Esophagus (tissue), 2 donors: ENCODE results near the gene FOXP4. TPM values are rescaled to one million over a fixed set of nuclear protein-coding genes. Genes with fewer than 3 reads are reported as not detected.

Experiments
- H3K27ac ChIP-seq, 2 donors: one replicate each; pipeline ENCODE4 v1.5.1; 2013; ENCODE audit warnings: low read depth in 2 of 2, mild to moderate bottlenecking in 2 of 2, inconsistent platforms in 1 of 2, low read length in 1 of 2, moderate library complexity in 1 of 2
- H3K27me3 ChIP-seq, 2 donors: one replicate each; pipeline ENCODE4 v1.6.1; 2013; ENCODE audit warnings: low read length in 2 of 2, control low read depth in 1 of 2, mild to moderate bottlenecking in 1 of 2; ENCODE audit not compliant: insufficient read depth in 2 of 2, control insufficient read depth in 1 of 2
- H3K36me3 ChIP-seq, 2 donors: one replicate each; pipeline ENCODE4 v1.6.1; 2013; ENCODE audit warnings: low read length in 1 of 2; ENCODE audit not compliant: control insufficient read depth in 2 of 2, insufficient read depth in 2 of 2
- H3K4me1 ChIP-seq, 2 donors: one replicate each; pipeline ENCODE4 v1.6.1; 2013; ENCODE audit warnings: low read length in 1 of 2; ENCODE audit not compliant: control insufficient read depth in 2 of 2, insufficient read depth in 2 of 2
- H3K4me3 ChIP-seq, 2 donors: one replicate each; pipeline ENCODE4 v1.5.1; 2013; ENCODE audit warnings: low read length in 2 of 2, mild to moderate bottlenecking in 2 of 2, low read depth in 1 of 2, moderate library complexity in 1 of 2
- H3K9me3 ChIP-seq, 2 donors: one replicate each; pipeline ENCODE4 v1.6.1; 2013; ENCODE audit warnings: mild to moderate bottlenecking in 2 of 2, low read depth in 1 of 2, low read length in 1 of 2, moderate library complexity in 1 of 2; ENCODE audit not compliant: control insufficient read depth in 2 of 2, insufficient read depth in 1 of 2
- WGBS, 2 donors: extraction: QIAGEN DNeasy Blood & Tissue Kit; methylation state at CpG; one replicate each; pipeline ENCODE4 v1.1.7; 2013; 5-methylcytosine and 5-hydroxymethylcytosine counted together
- polyA plus RNA-seq, 2 donors: library from polyadenylated mRNA; stranded (reverse); fragments of 200-250 nt; gene quantifications; one replicate each; pipeline ENCODE4 v1.2.3, GENCODE V29; 2013
- donor health status: healthy with polysubstance abuse.
- donor health status: Bipolar disorder and iron deficiency.

Gene FOXP4
- polyA plus RNA-seq, 2 donors: 6.6 to 8.4 TPM

DNA sequence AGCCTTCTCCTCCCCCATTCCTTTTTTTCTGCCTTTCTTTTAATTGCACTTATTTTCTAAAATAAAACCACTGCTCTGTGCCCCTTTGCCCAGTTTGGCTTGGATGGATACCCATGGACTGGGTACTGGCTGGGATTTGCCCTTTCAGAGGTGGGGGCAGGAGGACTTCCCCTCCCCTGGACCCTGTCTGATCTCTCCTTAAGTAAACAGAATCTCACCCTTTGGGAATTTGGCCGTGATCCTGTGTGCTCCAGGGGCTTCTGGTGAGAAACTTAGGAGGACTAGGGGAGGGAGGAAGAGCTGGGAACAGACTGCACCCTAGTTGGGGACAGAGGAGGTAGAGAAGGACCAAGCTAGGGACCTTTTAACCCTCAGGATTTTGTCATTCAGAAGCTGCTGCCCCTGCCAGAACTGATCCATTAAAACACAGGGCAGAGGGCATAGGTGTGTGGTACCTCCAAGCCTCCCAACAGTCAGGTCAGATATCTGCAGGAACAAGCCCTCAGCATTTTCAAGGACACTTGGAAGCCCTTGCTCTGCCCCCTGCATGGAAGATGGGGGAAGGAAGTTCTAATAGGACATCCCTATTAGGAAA, 7.3 kb downstream of the FOXP4 start:
- no peaks in the 10 kb centered on the region for H3K27me3 ChIP-seq
- 50 to 56% methylated on average over 1 of the region's 1 CpG for WGBS, 2 donors

DNA sequence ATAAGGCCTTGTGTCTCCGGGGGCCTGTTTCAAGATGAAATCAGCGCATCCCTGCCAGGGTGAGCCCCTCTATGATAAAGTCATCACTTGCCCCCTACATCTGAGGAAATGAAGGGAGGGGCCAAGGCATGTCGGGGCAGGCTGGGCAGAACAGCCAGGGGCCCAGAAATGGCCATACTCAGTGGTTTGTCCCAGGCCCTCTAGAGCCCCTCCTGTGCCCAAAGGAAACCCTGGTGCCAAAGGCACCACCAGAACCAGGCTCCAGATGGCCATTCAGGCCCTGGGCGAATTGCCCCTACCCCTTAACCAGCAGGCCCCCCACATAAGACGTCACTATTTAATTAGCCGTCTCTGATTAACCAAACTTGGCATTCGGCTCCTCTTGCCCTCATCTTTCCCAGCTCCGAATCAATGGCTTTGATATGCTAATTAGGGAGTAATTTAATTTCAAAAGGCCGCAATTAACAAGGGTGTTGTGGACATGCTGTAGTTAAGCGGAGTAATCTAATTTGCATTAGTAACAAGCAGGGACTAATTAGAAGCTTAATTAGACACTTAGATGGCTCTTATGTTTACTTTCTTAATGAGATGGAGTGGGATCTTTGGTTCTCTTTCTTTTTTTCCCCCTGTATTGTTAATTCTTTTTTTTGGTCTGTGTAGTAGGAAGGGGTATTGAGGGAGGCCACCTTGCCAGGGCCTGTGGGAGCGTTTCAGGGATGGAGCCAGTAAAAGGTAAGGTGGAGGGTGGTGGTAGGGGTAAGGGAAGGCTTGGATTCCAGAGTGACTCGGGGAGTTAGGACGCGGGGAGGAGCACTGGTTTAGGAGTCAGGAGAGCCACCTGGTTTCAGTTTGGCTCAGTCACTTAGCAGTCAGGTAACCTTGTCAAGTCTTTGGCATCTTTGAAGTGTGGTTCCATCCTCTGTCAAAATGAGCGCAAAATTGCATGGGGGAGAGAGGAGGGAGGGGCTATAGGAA, 9.4 kb downstream of the FOXP4 start:
- Histone ChIP-seq H3K4me1 (peaks cover 0 to 4% of the 10 kb centered on the region in 2 donors), H3K4me3 (no peak overlapping the region), H3K27ac (no peak overlapping the region), H3K36me3 (peaks cover 0 to 6% of the 10 kb centered on the region in 2 donors), H3K27me3 (no peaks in the 10 kb centered on the region), H3K9me3 (no peaks in the 10 kb centered on the region)
- 87 to 92% methylated on average over 15 of the region's 15 CpGs for WGBS, 2 donors

More for the DNA sequence above, 7.3 kb downstream of the FOXP4 start:
- H3K36me3 ChIP-seq: peaks cover 0 to 6% of the 10 kb centered on the region in 2 donors
- H3K4me1 ChIP-seq: peaks cover 0 to 9% of the 10 kb centered on the region in 2 donors
- no peak overlapping the region for H3K27ac ChIP-seq
- H3K9me3 ChIP-seq: no peaks in the 10 kb centered on the region
- H3K4me3 ChIP-seq: no peak overlapping the region

DNA sequence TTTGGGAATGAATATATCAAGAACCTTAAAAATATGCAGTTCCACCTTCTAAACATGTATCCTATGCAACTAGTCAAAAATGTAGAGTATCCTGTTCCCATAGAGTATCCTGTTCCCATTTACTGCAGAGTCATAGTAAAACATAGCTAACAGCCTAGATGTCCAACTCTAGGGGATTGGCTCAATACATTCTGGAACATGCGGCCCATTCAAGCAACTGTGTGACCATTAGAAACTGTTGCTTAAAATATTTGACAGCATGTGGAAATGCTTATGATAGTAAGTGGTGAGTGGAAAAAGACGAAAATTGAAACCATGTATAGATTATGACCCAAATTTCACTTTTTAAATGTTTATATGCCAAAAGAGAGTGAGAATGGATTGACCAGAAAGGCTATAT, 11.2 kb downstream of the FOXP4 start:
- WGBS, 2 donors: 93 to 95% methylated on average over 2 of the region's 2 CpGs
- no peaks in the 10 kb centered on the region for H3K36me3 ChIP-seq

DNA sequence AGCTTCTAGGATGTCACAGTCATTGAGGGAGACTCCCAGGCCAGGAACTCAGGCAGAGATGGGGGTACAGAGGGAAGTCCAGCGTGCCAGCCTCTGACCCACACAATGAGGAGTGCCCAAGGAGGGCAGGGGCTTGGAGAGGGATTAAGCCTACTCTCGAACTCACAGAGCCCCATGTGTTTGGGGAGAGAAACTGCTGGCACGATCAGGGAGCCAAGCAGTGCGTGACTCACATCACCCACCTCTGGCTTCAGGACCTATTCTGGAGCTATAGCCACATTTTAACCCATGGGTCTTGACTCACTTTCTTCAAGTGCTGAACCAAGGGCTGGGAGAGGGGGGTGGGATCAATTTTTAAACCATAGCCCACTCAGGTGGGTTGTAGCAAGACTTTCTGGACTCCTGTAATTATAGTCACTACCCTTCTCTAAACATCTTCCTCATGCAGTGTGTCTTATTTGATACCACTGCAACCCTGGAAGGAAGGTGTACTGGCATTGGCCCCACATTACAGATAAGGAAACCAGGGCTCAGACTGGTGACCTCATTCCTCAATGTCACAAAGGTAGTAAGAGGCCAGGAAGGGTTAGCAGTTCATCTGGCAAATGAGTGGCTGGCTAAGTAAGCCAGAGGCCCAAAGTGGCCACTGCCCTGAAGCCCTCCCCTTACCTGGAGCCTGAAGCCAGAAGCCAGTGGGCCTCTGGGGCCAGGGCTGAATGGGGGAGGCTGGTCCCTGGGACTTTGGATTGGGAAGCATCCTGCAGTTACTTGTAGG, 12.0 kb downstream of the FOXP4 start:
- no peaks in the 10 kb centered on the region for H3K4me1 ChIP-seq
- H3K4me3 ChIP-seq: no peak overlapping the region
- H3K9me3 ChIP-seq: no peaks in the 10 kb centered on the region
- H3K27me3 ChIP-seq: no peaks in the 10 kb centered on the region
- H3K27ac ChIP-seq: no peak overlapping the region
- WGBS, 2 donors: 83 to 90% methylated on average over 4 of the region's 4 CpGs
- no peaks in the 10 kb centered on the region for H3K36me3 ChIP-seq

More for the DNA sequence above, 11.2 kb downstream of the FOXP4 start:
- no peak overlapping the region for H3K4me3 ChIP-seq
- H3K9me3 ChIP-seq: no peaks in the 10 kb centered on the region
- no peaks in the 10 kb centered on the region for H3K4me1 ChIP-seq
- H3K27ac ChIP-seq: no peak overlapping the region
- no peaks in the 10 kb centered on the region for H3K27me3 ChIP-seq

DNA sequence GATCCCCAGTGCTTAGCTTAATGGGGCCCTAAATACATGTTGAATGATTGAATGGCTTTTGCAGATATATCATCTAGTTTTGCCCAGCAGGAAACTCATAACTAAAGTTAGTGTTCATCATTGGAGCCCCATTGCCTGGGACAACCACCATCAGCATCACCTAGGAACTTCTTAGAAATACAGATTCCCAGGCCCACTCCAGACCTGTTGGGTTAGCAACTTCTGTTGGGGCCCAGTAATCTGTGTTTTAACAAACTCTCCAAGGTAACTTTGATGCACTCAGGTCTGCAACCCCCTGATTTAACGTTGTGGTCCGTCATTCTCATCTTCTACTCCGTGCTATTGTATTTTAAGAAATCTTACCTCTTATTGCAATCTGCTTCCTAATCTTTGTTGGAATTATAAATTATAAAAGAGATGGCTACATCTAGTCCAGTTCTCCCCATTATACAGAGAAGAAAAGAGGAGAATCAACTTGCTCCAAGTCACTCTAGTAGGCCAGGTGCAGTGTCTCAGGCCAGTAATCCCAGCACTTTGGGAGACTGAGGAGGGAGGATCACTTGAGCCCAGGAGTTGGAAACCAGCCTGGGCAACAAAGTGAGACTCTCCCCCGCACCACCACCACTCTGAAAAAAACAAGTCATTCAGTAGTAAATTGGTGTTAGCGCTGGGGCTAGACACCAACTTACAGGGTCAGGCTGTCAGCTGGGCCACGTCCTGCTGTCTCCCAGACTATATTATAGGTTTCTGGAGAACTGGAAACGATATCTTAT, 13.7 kb downstream of the FOXP4 start:
- WGBS, 2 donors: 64 to 73% methylated on average over 7 of the region's 7 CpGs
- H3K27me3 ChIP-seq: no peaks in the 10 kb centered on the region
- H3K4me3 ChIP-seq: peak overlapping the region in 1 of 2 donors; percentile 33
- H3K9me3 ChIP-seq: no peaks in the 10 kb centered on the region
- no peaks in the 10 kb centered on the region for H3K36me3 ChIP-seq
- H3K27ac ChIP-seq: no peak overlapping the region
- H3K4me1 ChIP-seq: no peaks in the 10 kb centered on the region

DNA sequence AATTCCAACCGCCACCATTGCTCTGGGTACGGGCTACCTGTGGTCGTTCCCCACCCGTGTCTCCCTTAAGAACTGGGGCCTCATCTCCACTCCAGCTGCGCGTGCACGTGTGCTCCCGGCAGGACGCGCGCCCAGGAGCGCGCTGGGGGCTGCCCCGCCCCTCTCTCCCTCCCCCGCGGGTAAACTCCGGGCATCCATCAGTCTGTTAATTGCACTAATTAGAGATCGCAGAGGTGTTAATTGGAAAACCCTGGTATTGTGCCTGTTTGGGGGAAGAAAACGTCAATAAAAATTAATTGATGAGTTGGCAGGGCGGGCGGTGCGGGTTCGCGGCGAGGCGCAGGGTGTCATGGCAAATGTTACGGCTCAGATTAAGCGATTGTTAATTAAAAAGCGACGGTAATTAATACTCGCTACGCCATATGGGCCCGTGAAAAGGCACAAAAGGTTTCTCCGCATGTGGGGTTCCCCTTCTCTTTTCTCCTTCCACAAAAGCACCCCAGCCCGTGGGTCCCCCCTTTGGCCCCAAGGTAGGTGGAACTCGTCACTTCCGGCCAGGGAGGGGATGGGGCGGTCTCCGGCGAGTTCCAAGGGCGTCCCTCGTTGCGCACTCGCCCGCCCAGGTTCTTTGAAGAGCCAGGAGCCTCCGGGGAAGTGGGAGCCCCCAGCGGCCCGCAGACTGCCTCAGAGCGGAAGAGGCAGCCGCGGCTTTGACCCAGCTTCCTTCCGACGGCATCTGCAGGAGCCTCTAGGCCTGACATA, 14.4 kb downstream of the FOXP4 start:
- Histone ChIP-seq H3K4me3 (peak overlapping the region; percentile 33), H3K36me3 (peaks cover 0 to 2% of the 10 kb centered on the region in 2 donors), H3K9me3 (no peaks in the 10 kb centered on the region), H3K27ac (peak overlapping the region in 1 of 2 donors; percentile 5), H3K4me1 (no peaks in the 10 kb centered on the region), H3K27me3 (no peaks in the 10 kb centered on the region)
- WGBS, 2 donors: 25 to 33% methylated on average over 53 of the region's 53 CpGs

DNA sequence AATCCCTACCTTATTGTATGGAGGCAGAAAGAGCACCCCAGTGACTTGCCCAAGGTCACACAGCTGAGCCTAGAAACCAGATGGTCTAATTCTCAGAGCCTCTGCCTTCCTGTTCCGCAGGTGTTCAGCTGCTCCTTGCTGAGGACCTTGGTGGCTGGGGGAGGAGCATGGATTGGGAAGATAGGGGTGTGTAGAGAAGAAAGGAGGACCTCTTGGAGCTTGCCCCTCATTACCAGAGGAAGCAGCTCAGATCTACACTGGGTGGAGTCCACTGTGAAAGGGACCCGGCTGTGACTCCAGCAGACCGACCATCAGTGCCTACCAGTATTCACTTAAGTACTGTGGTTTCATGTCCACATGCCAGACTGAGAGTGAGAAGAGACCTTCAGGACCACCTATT, 15.2 kb downstream of the FOXP4 start:
- Histone ChIP-seq H3K27me3 (no peaks in the 10 kb centered on the region), H3K9me3 (no peaks in the 10 kb centered on the region), H3K36me3 (peaks cover under 1 to 10% of the 10 kb centered on the region in 2 donors), H3K4me1 (no peaks in the 10 kb centered on the region), H3K27ac (peak overlapping the region in 1 of 2 donors; percentile 5), H3K4me3 (no peak overlapping the region)
- 77 to 95% methylated on average over 3 of the region's 3 CpGs for whole genome bisulfite sequencing, 2 donors

DNA sequence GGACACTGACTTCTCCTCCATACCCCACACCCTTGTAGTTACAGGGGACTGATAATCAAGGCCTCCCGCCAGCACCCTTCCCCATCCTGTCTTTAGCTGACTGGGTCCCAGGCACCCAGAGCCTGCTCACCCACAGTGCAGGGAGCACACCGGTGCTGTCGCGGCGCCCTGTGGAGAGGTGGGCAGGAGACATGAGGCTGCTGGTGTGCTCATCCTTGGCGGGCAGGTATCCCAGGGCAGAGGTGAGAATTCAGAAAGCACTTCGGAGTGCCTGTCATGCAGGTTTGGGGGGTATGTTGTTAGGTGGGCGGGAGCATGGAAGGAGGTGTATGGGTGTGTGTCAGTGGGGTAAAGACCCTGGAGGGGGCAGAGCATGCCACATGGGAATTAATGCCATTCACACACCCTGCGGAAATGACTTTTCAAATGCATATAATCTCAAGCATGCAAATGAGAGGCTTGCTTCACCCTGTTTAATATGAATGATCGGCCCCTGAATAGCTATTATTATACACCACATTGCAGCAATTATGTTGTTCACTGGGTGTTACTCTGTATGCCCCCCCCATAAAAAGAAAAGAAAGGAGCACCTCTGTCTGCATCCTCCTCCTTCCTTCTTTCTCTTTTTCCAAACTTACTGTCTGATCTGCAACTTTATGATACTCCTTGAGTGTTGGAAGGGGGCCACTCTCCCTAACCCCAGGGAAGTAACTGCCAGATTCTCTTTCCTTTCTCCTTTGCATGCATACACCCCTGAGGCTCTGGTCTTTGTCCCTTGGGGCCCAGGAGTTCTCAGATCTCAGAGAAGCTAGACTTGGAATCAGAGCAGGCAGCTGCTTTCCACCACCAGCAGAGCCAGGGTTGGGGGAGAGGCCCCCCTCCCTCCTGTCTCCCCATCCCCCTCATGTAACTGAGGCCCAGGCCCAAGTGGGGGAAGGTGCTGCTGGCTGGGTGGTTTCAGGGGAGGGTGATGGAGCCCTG, 16.0 kb downstream of the FOXP4 start:
- no peaks in the 10 kb centered on the region for H3K9me3 ChIP-seq
- peaks cover 9 to 17% of the 10 kb centered on the region in 2 donors for H3K36me3 ChIP-seq
- no peaks in the 10 kb centered on the region for H3K4me1 ChIP-seq
- WGBS, 2 donors: 91% methylated on average over 10 of the region's 10 CpGs
- H3K4me3 ChIP-seq: no peak overlapping the region
- no peaks in the 10 kb centered on the region for H3K27me3 ChIP-seq
- H3K27ac ChIP-seq: no peak overlapping the region
